Nephron progenitor cell (in vitro differentiated cells): ENCODE data around the gene ALG1L2.
A peak's percentile ranks its signal among the peaks of the same experiment; 100 is the strongest.
"Not testable (repeated sequence)": the region's sequence is repeated elsewhere in the genome, so short reads cannot be mapped to it uniquely, and the experiment has no call there.

Experiments used
- DNase-seq: peaks from one replicate; pipeline ENCODE4 v3.0.0; 2021
- H3K27ac Mint-ChIP-seq: 2 replicates; pipeline ENCODE4 v1.8.0; 2021; ENCODE audit warnings: mild to moderate bottlenecking, moderate library complexity, mixed read lengths
- H3K27me3 Mint-ChIP-seq: 2 replicates; pipeline ENCODE4 v1.8.0; 2021; ENCODE audit warnings: mild to moderate bottlenecking, low read depth, mixed read lengths; ENCODE audit not compliant: poor library complexity
- H3K36me3 Mint-ChIP-seq: 2 replicates; pipeline ENCODE4 v1.8.0; 2021; ENCODE audit warnings: low read depth, mixed read lengths
- H3K4me1 Mint-ChIP-seq: 2 replicates; pipeline ENCODE4 v1.8.0; 2021; ENCODE audit warnings: mixed read lengths
- H3K4me3 Mint-ChIP-seq: 2 replicates; pipeline ENCODE4 v1.8.0; 2021; ENCODE audit warnings: mild to moderate bottlenecking, moderate library complexity, mixed read lengths
- H3K9me3 Mint-ChIP-seq: 2 replicates; pipeline ENCODE4 v1.8.0; 2021; ENCODE audit warnings: mild to moderate bottlenecking, moderate library complexity, mixed read lengths
- CTCF ChIP-seq: fragments of 200-600 bp; sonication (generic); IDR thresholded peaks from 2 replicates; pipeline ENCODE4 v1.5.0; 2021; ENCODE audit warnings: antibody characterized with exemption

ALG1L2 gene

GRCh38 chr3:130081351-130081881 lies at the start of gene ALG1L2:
Gene ALG1L2, plus strand, starts transcription at chr3:130081831. Its CDS starts 186 bp downstream, at chr3:130082017.
- DNase-seq, result no peak
- H3K36me3 Mint-ChIP-seq, result no peaks in the 10 kb centered on the region
- H3K27ac Mint-ChIP-seq, result peak within 1 kb of the TSS; percentile 15
- H3K27me3 Mint-ChIP-seq, result peaks cover 11% of the 10 kb centered on the region
- H3K9me3 Mint-ChIP-seq, result no peaks in the 10 kb centered on the region
- TF ChIP-seq CTCF, result no peak
- H3K4me3 Mint-ChIP-seq, result no peak within 1 kb of the TSS
- peaks cover 14% of the 10 kb centered on the region for H3K4me1 Mint-ChIP-seq

GRCh38 chr3:130037126-130037815 lies 44.4 kb upstream of the ALG1L2 start:
- not testable (repeated sequence) for H3K4me1 Mint-ChIP-seq

GRCh38 chr3:130042736-130043135 lies 38.9 kb upstream of the ALG1L2 start:
- H3K36me3 Mint-ChIP-seq, DNase-seq, H3K27ac Mint-ChIP-seq, H3K4me3 Mint-ChIP-seq, H3K4me1 Mint-ChIP-seq: not testable (repeated sequence)
- H3K9me3 Mint-ChIP-seq, result peaks cover 11% of the 10 kb centered on the region
- H3K27me3 Mint-ChIP-seq, result peaks cover 18% of the 10 kb centered on the region

More at GRCh38 chr3:130037126-130037815, 44.4 kb upstream of the ALG1L2 start:
- H3K27ac Mint-ChIP-seq, DNase-seq, H3K36me3 Mint-ChIP-seq, H3K9me3 Mint-ChIP-seq, H3K4me3 Mint-ChIP-seq: not testable (repeated sequence)
- H3K27me3 Mint-ChIP-seq, result peaks cover 28% of the 10 kb centered on the region

- peaks cover 17% of the 10 kb centered on the region for H3K27me3 Mint-ChIP-seq
- H3K4me1 Mint-ChIP-seq, H3K4me3 Mint-ChIP-seq, H3K36me3 Mint-ChIP-seq, DNase-seq, H3K27ac Mint-ChIP-seq: not testable (repeated sequence)
- H3K9me3 Mint-ChIP-seq, result peaks cover 11% of the 10 kb centered on the region
Measured at GRCh38 chr3:130043658-130044057, 38.0 kb upstream of the ALG1L2 start.

GRCh38 chr3:130044370-130044769 lies 37.3 kb upstream of the ALG1L2 start:
- H3K36me3 Mint-ChIP-seq, result no peaks in the 10 kb centered on the region
- no peak for TF ChIP-seq CTCF
- H3K27me3 Mint-ChIP-seq, result peaks cover 15% of the 10 kb centered on the region
- no peak for DNase-seq
- H3K9me3 Mint-ChIP-seq, result peaks cover 11% of the 10 kb centered on the region
- H3K27ac Mint-ChIP-seq, result no peak overlapping the region
- no peaks in the 10 kb centered on the region for H3K4me1 Mint-ChIP-seq
- H3K4me3 Mint-ChIP-seq, result no peak overlapping the region

GRCh38 chr3:130048726-130049125 lies 32.9 kb upstream of the ALG1L2 start:
- peaks cover 5% of the 10 kb centered on the region for H3K27me3 Mint-ChIP-seq
- peaks cover 4% of the 10 kb centered on the region for H3K4me1 Mint-ChIP-seq
- H3K27ac Mint-ChIP-seq, result no peak overlapping the region
- no peak for TF ChIP-seq CTCF
- no peak for DNase-seq
- H3K9me3 Mint-ChIP-seq, result peaks cover 4% of the 10 kb centered on the region
- H3K36me3 Mint-ChIP-seq, result no peaks in the 10 kb centered on the region
- H3K4me3 Mint-ChIP-seq, result no peak overlapping the region

- H3K36me3 Mint-ChIP-seq, H3K9me3 Mint-ChIP-seq, H3K4me3 Mint-ChIP-seq, H3K4me1 Mint-ChIP-seq, DNase-seq, H3K27me3 Mint-ChIP-seq: not testable (repeated sequence)
- H3K27ac Mint-ChIP-seq, result peak overlapping the region; percentile 59
Measured at GRCh38 chr3:130052366-130052765, 29.3 kb upstream of the ALG1L2 start.

- H3K27ac Mint-ChIP-seq, DNase-seq, H3K27me3 Mint-ChIP-seq, H3K36me3 Mint-ChIP-seq, H3K4me3 Mint-ChIP-seq, H3K9me3 Mint-ChIP-seq: not testable (repeated sequence)
- H3K4me1 Mint-ChIP-seq, result peaks cover 16% of the 10 kb centered on the region
Measured at GRCh38 chr3:130052965-130053364, 28.7 kb upstream of the ALG1L2 start.

GRCh38 chr3:130057536-130058266 lies 23.9 kb upstream of the ALG1L2 start:
- peaks cover 51% of the 10 kb centered on the region for H3K4me1 Mint-ChIP-seq
- H3K36me3 Mint-ChIP-seq, H3K27me3 Mint-ChIP-seq, DNase-seq, H3K9me3 Mint-ChIP-seq, H3K4me3 Mint-ChIP-seq: not testable (repeated sequence)
- peak overlapping the region; percentile 66 for H3K27ac Mint-ChIP-seq

- DNase-seq, H3K36me3 Mint-ChIP-seq, H3K27me3 Mint-ChIP-seq, H3K27ac Mint-ChIP-seq, H3K4me3 Mint-ChIP-seq, H3K9me3 Mint-ChIP-seq: not testable (repeated sequence)
- H3K4me1 Mint-ChIP-seq, result peaks cover 56% of the 10 kb centered on the region
Measured at GRCh38 chr3:130058267-130058657, 23.4 kb upstream of the ALG1L2 start.

- H3K27ac Mint-ChIP-seq, H3K36me3 Mint-ChIP-seq, DNase-seq, H3K9me3 Mint-ChIP-seq, H3K4me3 Mint-ChIP-seq, H3K27me3 Mint-ChIP-seq: not testable (repeated sequence)
- H3K4me1 Mint-ChIP-seq, result peaks cover 59% of the 10 kb centered on the region
Measured at GRCh38 chr3:130058716-130059115, 22.9 kb upstream of the ALG1L2 start.
